HTR-8/SVneo (cell line): ENCODE results near the gene RRP1B.
A peak's percentile ranks its signal among the peaks of the same experiment; 100 is the strongest.

Experiments used
- DNase-seq: peaks from one replicate; pipeline ENCODE4 v3.0.0; 2011; ENCODE audit warnings: low spot score, mixed read lengths; ENCODE audit not compliant: insufficient read length
- FAIRE-seq: peaks from 2 replicates; lab custom pipeline; 2011; peaks lifted over from hg19 to GRCh38; lab: Jason Lieb, UNC

Gene RRP1B

DNA sequence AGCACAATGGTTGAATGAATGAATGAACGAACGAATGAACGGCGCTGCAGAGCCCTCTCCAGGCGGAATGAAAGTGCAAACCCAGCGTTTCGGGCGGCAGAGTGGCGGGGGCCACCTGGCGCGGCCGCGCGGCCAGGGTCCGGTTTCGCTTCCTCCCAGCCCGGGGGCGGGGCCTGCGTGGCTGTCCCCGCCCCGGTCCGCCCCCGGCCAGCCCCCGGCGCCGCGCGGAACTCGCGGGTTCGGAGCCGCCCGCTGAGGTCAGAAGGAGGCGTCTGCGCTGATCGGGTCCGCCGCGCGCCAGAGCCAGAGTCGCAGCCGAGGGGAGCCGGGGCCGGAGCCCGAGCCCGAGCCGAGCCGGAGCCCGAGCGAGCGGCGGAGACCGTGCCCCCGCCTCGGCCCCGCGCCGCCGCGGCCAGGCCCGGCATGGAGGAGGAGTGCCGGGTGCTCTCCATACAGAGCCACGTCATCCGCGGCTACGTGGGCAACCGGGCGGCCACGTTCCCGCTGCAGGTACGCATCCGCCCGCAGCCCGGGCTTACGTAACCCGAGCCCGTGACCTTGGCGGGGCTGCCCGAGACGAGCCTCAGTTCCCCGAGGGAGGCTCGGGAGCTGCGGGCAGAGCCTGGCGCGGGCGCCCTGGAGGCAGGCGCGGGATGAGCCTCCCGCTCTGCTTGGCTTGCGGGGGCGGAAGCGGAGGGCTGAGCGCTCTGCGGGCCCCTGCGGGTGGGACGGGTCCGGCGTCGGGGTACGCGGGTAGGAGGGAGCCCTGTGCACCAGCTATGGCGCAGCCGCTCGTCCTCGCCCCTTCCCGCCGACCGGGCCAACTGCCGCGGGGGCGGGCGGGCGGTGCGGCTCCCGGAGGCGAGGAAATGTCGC, 59.8 kb downstream of the RRP1B start, which contains the start of gene PDXK:
Gene PDXK (plus strand): TSS at position 258 of the 876 bp plus-strand sequence. CDS start 166 bp downstream, at position 424.
- DNase-seq, result peak; percentile 80
- peak; percentile 68 for FAIRE-seq

DNA sequence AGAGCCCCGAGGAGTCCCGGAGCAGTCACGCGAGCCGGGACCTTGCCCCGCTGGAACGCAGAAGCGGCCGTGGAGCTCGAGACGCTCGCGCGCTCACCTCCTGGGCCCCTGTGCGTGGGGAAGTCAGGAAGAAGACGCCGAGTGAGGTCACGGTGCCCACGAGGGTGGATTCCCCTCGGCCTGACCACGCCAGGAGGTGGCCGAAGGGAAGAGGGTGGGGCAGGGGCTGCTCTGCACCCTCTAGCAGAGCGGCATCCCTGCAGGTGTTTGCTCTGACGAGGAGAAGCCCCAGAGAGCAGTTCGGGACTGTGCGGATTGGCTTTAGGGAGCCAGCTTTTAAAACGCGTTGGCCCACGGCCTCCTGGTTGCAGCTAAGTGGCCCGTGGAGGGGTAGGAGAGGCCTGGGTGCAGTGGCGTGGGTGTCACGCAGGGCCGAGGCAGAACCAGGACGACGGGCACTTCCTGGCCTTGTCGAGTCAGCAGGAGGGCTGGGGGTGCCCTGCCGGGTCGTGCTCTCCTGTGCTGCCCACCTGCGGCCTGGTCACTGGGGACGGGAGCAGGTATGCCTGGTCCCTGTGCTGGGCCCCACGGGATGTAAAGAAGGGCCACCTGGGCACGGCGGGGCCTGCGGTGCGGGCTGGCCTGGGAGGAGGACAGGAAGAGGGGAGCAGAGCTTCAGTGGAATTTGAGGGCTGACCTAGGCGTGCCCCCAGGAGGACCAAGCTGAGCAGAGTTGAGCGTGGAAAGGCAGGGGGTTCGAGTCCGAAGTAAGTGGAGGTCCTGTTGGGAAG, 60.6 kb downstream of the RRP1B start:
- FAIRE-seq (no peak), DNase-seq (no peak)

GRCh38 chr21:43720539-43721166, 61.3 kb downstream of the RRP1B start:
- FAIRE-seq, result no peak
- DNase-seq, result no peak

DNA sequence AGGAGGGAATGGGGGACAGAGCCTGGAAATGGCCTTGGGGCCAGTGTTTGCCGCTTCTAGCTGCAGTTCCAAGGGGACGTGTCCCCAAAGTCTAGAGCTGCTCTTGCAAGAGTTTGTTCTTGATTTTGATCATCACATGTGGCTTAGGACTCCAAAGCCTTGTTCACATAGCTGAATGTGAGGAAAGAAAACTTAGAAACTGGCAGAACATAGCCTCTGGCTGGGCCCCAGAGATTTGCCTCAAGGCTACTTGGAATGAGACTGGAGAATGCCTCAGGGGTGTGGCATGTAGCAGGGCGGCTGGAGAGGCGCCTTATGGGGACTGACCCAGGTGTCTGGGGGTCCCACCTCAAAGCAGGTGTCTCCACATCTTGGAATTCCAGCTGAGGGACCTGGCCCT, 61.8 kb downstream of the RRP1B start:
- DNase-seq, result no peak
- FAIRE-seq, result no peak

GRCh38 chr21:43721939-43722338, 62.6 kb downstream of the RRP1B start:
- FAIRE-seq (no peak), DNase-seq (no peak)

- FAIRE-seq (no peak), DNase-seq (no peak)
Measured at GRCh38 chr21:43723648-43724047, 64.3 kb downstream of the RRP1B start.

DNA sequence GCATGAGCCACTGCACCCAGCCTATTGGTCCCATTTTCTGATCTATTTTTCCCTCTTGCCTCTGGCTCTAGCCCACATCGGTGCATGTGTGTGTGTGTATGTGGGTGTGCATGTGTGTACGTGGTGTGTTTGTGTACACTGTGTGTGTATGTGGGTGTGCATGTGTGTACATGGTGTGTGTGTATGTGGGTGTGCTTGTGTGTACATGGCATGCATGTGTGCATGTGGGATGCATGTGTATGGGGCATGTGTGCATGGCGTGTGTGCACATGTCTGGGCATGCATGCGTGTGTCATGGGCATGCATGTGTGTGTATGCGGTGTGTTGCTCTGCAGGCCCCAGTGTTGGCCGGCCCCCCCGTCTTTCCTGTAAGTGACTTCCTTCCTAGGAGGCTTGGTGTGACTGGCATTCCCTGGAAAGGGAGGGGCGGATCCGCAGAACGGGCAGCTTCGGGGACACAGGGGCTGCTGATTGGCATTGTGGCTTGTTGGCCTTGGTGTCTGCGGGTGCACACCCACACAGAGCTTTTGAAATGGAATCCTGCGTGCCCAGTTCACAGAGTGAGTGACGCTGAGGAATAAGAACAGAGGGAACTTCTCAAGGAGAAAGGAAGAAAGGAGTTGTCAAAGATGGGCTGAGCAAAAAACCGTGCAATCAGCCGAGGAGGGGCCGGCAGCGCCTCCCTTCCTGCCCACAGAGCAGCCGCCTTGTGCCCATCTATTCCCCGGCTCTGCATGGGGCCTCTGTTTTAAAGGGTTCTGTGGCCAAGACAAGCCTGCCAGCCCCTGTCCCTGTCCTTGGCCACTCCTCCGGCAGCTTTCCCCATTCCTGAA, 67.5 kb downstream of the RRP1B start:
- DNase-seq (no peak), FAIRE-seq (peak; percentile 90)

DNA sequence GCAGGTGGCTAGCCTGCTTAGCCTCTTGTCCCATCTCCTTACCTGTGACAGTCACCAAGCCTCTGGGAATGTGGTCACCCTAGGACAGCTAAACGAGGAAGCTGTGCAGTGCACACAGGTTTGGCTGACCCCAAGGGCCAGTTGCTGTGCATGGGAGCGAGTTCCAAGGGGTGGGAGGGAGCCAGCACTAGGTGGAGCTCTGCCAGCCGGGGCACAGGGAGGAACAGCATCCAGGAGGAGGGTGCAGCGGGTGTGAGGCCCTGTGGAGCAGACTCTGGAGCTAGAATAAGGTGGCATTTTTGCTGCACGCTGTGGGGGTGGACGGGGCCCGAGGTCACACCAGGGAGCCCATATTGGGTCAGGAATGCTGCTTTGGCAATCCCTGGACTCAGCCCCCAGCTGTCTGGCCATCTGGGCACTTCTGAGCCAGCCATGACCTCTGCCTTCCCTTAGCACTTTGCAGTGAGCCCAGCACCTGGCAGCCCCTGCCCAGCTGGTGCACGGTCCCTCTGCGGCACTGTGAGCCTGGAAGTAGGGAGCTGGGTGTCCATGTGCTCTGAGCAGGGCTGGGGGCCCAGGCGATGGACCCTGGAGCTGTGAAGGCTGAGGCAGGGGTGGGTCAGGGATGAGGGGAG, 68.3 kb downstream of the RRP1B start:
- DNase-seq (no peak), FAIRE-seq (no peak)

- DNase-seq, result no peak
- FAIRE-seq, result no peak
Measured at GRCh38 chr21:43728154-43728466, 68.8 kb downstream of the RRP1B start.

DNA sequence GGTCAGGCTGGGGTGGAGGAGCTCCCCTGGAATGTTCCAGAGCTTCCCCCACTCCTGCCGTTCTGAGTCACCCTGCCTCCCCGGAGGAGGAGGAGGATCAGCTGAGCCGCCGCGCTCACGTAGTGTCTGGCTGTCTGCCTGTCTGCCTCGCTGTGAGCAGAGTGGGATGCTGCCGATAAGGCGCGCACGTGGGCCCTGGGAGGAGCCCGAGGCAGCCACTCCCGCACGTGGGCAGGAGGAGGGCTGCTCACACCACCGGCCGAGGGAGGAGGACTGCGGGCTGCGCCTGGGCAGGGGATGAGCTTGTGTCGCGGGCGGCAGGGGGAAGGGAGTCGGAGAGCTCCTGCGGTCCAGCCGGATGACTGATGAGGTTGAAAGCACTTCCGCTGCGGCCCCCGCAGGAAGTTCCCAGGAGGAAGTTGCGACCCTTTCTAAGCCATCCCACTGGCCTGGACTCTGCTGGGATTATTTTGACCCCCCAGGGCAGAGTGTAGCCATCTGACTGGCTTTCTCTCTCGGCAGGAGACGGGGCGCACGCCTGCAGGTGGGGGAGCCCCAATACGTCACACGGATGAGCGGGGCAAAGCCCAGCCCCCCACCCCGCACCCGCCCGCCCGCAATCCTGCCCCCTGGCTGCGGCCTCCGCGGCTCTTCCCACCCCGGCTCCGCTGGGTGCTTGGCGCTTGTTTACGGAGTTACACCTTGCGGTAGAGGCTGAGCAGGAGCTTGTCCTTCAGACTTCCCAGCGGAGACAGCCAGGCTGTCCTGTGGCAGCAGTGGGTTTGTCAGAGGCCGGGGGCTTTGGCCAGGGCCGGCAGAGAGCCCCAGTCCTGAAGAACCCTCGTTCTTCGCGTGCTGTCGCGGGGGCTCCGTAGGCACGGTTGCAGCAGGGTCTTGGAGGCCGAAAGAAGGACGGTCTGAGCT, 69.4 kb downstream of the RRP1B start:
- FAIRE-seq, result peak; percentile 96

GRCh38 chr21:43731476-43731875, 72.1 kb downstream of the RRP1B start:
- FAIRE-seq (no peak), DNase-seq (no peak)

More for the DNA sequence above, 69.4 kb downstream of the RRP1B start:
- peak; percentile 91 for DNase-seq

DNA sequence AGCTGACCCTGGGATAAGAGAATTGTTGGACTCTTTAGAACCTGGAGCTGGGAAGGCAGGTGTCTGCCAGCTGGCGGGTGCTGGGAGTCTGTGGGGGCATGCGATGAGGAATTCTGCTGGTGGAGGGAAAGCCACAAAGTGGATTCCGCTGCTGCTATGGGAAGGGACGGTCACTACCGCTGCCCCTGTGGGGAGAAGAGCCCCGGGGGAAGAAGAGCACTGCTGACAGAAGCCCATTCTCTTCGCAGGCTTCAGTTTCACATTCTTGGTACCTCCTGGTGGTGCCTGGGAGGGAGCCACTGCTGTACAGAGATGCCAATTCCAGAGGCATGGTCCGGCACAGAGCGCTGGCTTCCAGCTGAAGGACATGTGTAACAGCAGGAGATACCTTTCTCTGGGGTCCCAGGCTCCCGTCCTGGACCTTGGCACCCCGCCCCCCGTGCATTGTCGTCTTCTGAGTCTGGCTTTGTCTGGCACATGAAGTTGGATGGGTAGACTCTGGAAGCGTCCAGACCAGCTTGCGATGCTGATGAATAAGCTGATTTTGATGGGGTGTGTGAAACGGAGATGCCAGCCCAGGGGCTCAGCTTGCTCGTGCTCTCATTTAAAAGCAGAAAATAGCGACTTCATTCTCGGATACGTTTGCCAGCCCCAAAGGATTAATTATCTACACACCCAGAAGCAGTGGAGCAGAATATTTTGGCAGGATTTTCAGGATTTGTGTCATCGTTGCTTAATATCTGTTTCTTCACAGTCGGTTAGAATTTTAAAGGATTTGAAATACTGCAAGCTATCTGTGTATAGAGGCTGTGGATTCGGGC, 72.7 kb downstream of the RRP1B start:
- no peak for DNase-seq
- no peak for FAIRE-seq

- FAIRE-seq, result no peak
- no peak for DNase-seq
Measured at GRCh38 chr21:43733060-43733459, 73.7 kb downstream of the RRP1B start.

DNA sequence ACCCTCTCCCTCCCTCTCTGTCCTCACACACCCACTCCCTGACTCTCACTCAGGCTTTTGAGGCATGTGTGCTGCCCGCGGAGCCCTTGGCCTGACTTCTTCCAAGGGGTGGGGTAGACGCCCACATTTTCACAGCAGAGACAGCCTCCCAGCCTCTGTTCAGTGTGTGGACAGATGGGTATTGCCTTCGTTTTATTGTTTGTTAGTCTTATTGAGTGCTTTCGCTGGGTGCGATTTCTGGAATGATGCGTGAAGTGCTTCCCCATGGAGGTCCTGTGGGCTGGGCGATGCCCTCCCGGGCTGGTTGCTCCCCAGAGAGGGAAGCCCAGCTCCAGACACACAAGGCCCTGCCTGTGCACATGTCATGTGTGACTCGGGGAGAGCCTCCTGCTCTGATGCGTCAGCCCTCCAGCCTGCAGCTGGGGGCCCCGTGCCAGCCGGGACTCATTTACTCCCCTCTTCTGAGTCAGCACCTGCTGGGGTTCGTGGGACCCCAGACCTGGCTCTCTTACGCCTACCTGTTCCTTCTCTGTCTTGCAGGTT, 74.2 kb downstream of the RRP1B start:
- peak; percentile 52 for FAIRE-seq
- DNase-seq, result no peak

GRCh38 chr21:43734131-43734927, 75.0 kb downstream of the RRP1B start:
- FAIRE-seq, result no peak
- no peak for DNase-seq

GRCh38 chr21:43734928-43735229, 75.5 kb downstream of the RRP1B start:
- DNase-seq, result no peak
- FAIRE-seq, result no peak
